Stimulated activated naive CD8-positive, alpha-beta T cell treated with anti-CD3 and anti-CD28 coated beads, Interleukin-15, amount 100 ng/mL, for 72 hours (primary cell): ENCODE measurements around the gene NKD2.
A peak's percentile ranks its signal among the peaks of the same experiment; 100 is the strongest.

Source experiments
- ATAC-seq: fragments of 150-1000 bp; cut with Tn5 transposase; 2 replicates; pipeline ENCODE4 v1.10.0; 2021; ENCODE audit warnings: mild to moderate bottlenecking, moderate library complexity
- DNase-seq, 2 donors: peaks; one replicate each; pipeline ENCODE4 v3.0.0; 2021 to 2022
- H3K27ac Mint-ChIP-seq, 2 donors: one replicate each; pipeline ENCODE4 v1.8.0; 2022; ENCODE audit warnings: mild to moderate bottlenecking in 2 of 2, mixed read lengths in 2 of 2, moderate library complexity in 2 of 2
- H3K27me3 Mint-ChIP-seq: one replicate; pipeline ENCODE4 v1.8.0; 2022; ENCODE audit warnings: mixed read lengths
- H3K4me1 Mint-ChIP-seq: one replicate; pipeline ENCODE4 v1.8.0; 2022; ENCODE audit warnings: mild to moderate bottlenecking, mixed read lengths
- H3K4me3 Mint-ChIP-seq, 2 donors: one replicate each; pipeline ENCODE4 v1.8.0; 2022; ENCODE audit warnings: mild to moderate bottlenecking in 2 of 2, mixed read lengths in 2 of 2, moderate library complexity in 1 of 2
- H3K9me3 Mint-ChIP-seq, 2 donors: one replicate each; pipeline ENCODE4 v1.8.0; 2022; ENCODE audit warnings: mixed read lengths in 2 of 2

Gene NKD2

DNA sequence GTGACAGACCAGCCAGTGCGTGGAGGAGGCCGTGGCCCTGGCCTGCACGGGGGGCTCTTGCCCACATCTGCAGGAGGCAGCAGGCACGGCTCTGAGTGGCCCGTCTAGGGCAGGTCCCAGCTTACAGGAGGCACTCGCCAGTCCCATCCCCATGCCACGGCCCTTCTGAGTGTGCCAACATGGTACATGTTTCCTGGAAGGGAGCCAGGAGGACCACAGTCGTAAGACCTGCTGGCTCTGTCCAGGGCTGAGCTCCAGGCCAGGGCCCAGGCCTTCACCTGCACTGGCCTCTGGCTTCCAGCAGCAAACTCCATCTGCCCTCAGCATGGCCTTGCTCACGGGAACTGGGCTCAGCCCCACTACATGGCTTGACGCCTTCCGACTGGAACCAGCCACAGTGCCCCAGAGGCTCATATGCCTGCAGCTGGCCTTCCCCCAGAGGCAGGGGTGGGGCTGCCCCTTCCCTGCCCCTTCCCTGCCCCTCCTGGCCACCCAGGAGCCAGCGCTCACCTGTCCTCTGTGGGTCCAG is 3.8 kb downstream of the NKD2 start:
- Mint-ChIP-seq H3K27ac (no peak overlapping the region), H3K4me3 (no peak overlapping the region), H3K27me3 (peaks cover 49% of the 10 kb centered on the region), H3K4me1 (peaks cover 29% of the 10 kb centered on the region), H3K9me3 (no peaks in the 10 kb centered on the region)
- DNase-seq (peak in 1 of 2 donors; percentile 9), ATAC-seq (no peak)

DNA sequence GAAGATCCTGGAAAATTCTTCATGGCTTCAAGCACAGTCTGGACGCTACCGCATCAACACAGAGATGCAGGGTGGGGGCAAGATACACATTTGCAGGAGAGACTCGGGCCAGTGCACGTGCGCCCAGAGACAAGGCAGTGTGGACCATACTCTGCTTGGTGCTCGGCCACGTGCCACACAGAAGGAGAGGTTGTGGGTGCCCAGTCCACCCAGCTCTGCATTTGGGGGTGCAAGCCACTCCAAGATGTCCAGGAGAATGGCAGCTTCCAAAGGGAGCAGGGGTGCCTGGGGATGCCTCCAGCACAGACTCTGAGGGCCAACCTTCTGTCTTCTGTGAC is 4.3 kb downstream of the NKD2 start:
- ATAC-seq (no peak), DNase-seq (no peak)
- Mint-ChIP-seq H3K27me3 (peaks cover 44% of the 10 kb centered on the region), H3K9me3 (no peaks in the 10 kb centered on the region), H3K4me1 (peaks cover 24% of the 10 kb centered on the region), H3K4me3 (no peak overlapping the region), H3K27ac (no peak overlapping the region)

- peaks cover 39% of the 10 kb centered on the region for H3K27me3 Mint-ChIP-seq
- H3K27ac Mint-ChIP-seq, result no peak overlapping the region
- ATAC-seq, result no peak
- peaks cover 21% of the 10 kb centered on the region for H3K4me1 Mint-ChIP-seq
- H3K9me3 Mint-ChIP-seq, result no peaks in the 10 kb centered on the region
- no peak for DNase-seq
- no peak overlapping the region for H3K4me3 Mint-ChIP-seq
Measured at GRCh38 chr5:1013238-1013947, 4.8 kb downstream of the NKD2 start.

GRCh38 chr5:1013948-1014301 is 5.3 kb downstream of the NKD2 start:
- ATAC-seq, result no peak

GRCh38 chr5:1014346-1014745 is 5.7 kb downstream of the NKD2 start:
- Mint-ChIP-seq H3K27me3 (peaks cover 36% of the 10 kb centered on the region), H3K9me3 (no peaks in the 10 kb centered on the region), H3K4me3 (no peak overlapping the region), H3K27ac (no peak overlapping the region), H3K4me1 (peaks cover 21% of the 10 kb centered on the region)
- DNase-seq, result no peak
- ATAC-seq, result no peak

More at GRCh38 chr5:1013948-1014301, 5.3 kb downstream of the NKD2 start:
- DNase-seq, result no peak
- Mint-ChIP-seq H3K4me3 (no peak overlapping the region), H3K9me3 (no peaks in the 10 kb centered on the region), H3K27ac (no peak overlapping the region), H3K27me3 (peaks cover 39% of the 10 kb centered on the region), H3K4me1 (peaks cover 21% of the 10 kb centered on the region)

DNA sequence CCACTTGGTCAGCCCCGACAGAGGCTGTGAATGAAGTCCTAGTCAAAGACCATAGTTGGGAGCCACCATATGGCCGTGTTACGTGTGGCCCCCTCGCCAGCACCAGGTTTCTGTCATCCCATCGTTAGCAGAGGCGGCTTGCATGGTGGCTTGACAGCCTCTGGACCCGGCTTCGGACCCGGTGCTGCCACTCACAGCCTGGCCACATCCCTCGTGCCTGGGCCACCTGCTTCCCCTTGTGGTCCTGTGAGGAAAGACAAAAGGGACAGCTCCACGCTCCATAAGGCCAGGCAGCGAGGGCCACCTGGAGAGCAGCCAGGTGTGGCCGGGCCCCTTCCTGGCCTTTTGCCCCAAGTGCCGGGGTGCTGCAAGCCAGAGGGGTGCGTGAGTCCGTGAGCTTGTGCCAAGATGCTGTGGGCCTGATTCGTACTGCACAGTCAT is 6.2 kb downstream of the NKD2 start:
- peaks cover 17% of the 10 kb centered on the region for H3K4me1 Mint-ChIP-seq
- no peak for DNase-seq
- ATAC-seq, result no peak

GRCh38 chr5:1015507-1015906 is 6.9 kb downstream of the NKD2 start:
- H3K9me3 Mint-ChIP-seq, result no peaks in the 10 kb centered on the region

More for the DNA sequence above, 6.2 kb downstream of the NKD2 start:
- no peak overlapping the region for H3K4me3 Mint-ChIP-seq
- no peaks in the 10 kb centered on the region for H3K9me3 Mint-ChIP-seq
- H3K27me3 Mint-ChIP-seq, result peaks cover 32% of the 10 kb centered on the region
- H3K27ac Mint-ChIP-seq, result no peak overlapping the region

GRCh38 chr5:1016036-1016435 is 7.4 kb downstream of the NKD2 start:
- no peak overlapping the region for H3K27ac Mint-ChIP-seq
- ATAC-seq (no peak), DNase-seq (no peak)
- H3K27me3 Mint-ChIP-seq, result peaks cover 19% of the 10 kb centered on the region
- H3K4me1 Mint-ChIP-seq, result peaks cover 5% of the 10 kb centered on the region
- H3K4me3 Mint-ChIP-seq, result no peak overlapping the region
- H3K9me3 Mint-ChIP-seq, result no peaks in the 10 kb centered on the region

More at GRCh38 chr5:1015507-1015906, 6.9 kb downstream of the NKD2 start:
- peaks cover 10% of the 10 kb centered on the region for H3K4me1 Mint-ChIP-seq
- ATAC-seq (no peak), DNase-seq (no peak)
- H3K27ac Mint-ChIP-seq, result no peak overlapping the region
- peaks cover 25% of the 10 kb centered on the region for H3K27me3 Mint-ChIP-seq
- H3K4me3 Mint-ChIP-seq, result no peak overlapping the region

DNA sequence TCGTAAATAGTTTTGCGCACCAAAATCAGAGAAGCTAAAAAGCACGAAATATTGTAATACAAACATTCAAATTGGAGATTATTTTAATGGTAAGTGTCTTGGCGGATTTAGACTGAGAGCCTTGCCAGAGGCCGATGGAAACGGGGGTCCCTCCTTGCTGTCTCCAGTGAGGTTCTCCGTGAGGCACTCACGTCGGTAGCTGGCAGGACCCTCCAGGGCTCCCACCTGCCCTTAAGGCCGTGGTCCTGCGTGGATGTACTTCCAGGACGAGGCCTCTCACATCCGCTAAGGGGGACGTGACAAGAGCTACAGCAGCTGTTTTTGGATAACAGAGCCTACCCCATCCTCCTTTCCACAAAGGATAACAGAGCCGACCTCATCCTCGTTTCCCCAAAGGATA is 7.9 kb downstream of the NKD2 start:
- H3K27me3 Mint-ChIP-seq, result peaks cover 15% of the 10 kb centered on the region
- peaks cover under 1% of the 10 kb centered on the region for H3K4me1 Mint-ChIP-seq
- no peak overlapping the region for H3K27ac Mint-ChIP-seq
- DNase-seq (no peak), ATAC-seq (no peak)
- H3K9me3 Mint-ChIP-seq, result no peaks in the 10 kb centered on the region
- H3K4me3 Mint-ChIP-seq, result no peak overlapping the region

- ATAC-seq (no peak), DNase-seq (no peak)
- Mint-ChIP-seq H3K4me1 (no peaks in the 10 kb centered on the region), H3K9me3 (no peaks in the 10 kb centered on the region), H3K27me3 (peaks cover 9% of the 10 kb centered on the region), H3K27ac (no peak overlapping the region), H3K4me3 (no peak overlapping the region)
Measured at GRCh38 chr5:1017056-1017455, 8.5 kb downstream of the NKD2 start.

DNA sequence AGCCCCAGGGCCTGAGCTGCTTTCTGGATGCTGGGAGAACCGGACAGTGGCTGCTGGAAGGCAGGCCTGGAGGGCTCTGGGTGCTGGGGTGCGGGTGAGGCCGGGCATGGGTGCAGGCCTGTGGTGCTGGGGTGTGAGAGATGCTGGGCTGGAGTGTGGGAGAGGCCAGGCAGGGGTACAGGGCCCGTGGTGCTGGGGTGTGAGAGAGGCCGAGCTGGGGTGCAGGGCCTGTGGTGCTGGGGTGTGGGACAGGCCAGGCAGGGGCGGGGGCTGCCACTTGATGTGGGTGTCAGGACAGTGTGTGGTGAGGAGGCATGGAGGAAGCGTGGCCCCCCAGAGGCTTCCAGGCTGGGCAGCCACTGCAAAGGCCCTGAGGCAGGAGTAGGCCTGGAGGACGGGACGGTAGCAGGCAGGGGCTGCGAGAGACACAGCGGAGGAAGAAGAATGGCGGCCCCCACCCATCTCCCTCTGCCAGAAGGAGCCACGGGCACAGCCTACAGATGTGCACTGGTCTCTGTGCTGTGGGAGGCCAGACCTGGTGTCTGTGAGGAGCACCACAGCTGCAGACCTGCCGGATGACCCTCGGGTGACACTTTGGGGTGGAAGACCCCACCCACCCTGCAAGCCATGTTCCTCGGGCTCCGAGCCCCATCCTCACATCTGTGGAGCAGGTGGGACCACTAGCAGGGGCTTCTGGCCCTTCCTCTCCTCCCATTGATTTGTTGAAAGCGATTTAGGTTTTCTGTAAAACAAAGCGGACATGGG is 9.3 kb downstream of the NKD2 start:
- Mint-ChIP-seq H3K9me3 (no peaks in the 10 kb centered on the region), H3K27ac (no peak overlapping the region), H3K4me3 (no peak overlapping the region), H3K27me3 (peaks cover 2% of the 10 kb centered on the region), H3K4me1 (no peaks in the 10 kb centered on the region)
- ATAC-seq (peak; percentile 46), DNase-seq (no peak)

DNA sequence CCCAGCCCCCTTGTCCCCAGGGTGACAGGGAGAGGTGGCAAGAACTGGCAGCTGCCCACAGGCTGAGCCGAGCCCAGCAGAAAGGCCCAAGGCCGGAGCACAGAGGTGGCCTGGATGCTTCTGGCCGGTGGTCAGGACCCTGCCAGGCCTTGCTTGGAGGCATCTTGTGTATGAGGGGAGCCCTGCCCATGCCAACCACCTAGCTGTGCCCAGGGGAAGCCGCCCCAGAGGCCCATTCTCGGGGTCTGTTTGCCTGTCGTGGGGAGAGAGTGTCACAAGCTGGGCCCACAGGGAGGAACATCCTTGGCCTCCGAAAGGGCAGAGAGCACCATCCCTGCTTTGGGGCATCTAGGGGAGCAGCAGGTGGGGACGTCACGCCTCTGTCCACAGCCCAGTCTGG is 10.0 kb downstream of the NKD2 start:
- Mint-ChIP-seq H3K9me3 (no peaks in the 10 kb centered on the region), H3K4me1 (no peaks in the 10 kb centered on the region), H3K27me3 (no peaks in the 10 kb centered on the region), H3K4me3 (no peak overlapping the region), H3K27ac (no peak overlapping the region)
- DNase-seq, result no peak
- no peak for ATAC-seq

DNA sequence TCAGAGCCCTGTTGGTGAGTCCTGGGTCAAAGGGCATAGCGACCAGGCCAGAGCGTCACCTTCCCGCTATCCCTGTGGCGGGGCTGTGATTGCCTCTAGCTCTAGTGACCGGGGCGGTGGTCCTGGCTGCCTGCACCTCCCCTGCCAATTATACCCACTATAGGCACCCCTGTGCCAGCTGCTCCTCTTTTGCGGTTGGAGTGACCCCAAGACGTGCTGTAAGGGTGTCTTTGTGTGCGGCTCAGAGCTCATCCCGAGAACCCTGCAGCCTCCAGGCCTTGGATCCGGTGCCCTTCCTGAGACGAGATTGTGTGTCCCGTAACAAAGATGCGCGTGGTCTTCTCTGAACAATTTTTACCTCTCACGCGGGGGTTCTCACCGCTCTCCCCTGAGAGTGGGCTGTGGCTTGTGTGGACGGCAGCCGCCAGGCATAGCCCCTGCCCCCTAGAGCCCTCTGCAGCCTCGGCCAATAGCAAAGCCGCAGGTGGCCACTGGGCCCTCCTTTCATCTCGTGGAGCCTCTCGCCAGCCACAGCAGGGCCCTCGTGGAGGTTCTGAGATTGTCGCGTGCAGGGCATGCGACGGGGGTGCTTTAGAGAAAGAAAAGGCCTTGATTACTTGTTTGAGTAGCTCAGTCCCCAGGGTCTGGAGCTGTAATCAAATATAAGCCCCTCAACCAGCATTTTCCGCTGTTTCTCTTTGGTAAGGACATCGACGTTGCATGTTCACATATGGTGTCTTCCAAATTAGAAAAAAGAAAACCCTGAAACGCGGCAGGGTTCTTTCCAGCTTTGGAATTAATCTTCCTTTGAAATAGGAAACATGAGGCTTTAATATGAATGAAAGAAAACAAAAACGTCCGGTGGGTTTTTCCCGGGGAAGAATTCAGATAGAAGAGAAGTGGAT is 10.7 kb downstream of the NKD2 start:
- H3K4me3 Mint-ChIP-seq, result no peak overlapping the region
- no peak for DNase-seq
- H3K27ac Mint-ChIP-seq, result no peak overlapping the region
- no peak for ATAC-seq
- H3K4me1 Mint-ChIP-seq, result no peaks in the 10 kb centered on the region
- no peaks in the 10 kb centered on the region for H3K9me3 Mint-ChIP-seq
- no peaks in the 10 kb centered on the region for H3K27me3 Mint-ChIP-seq

GRCh38 chr5:1020452-1020961 is 11.9 kb downstream of the NKD2 start:
- no peaks in the 10 kb centered on the region for H3K9me3 Mint-ChIP-seq
- no peak for ATAC-seq
- DNase-seq, result no peak
- no peak overlapping the region for H3K27ac Mint-ChIP-seq
- H3K4me3 Mint-ChIP-seq, result no peak overlapping the region
- no peaks in the 10 kb centered on the region for H3K27me3 Mint-ChIP-seq
- H3K4me1 Mint-ChIP-seq, result no peaks in the 10 kb centered on the region

- Mint-ChIP-seq H3K27me3 (no peaks in the 10 kb centered on the region), H3K4me1 (no peaks in the 10 kb centered on the region), H3K9me3 (no peaks in the 10 kb centered on the region), H3K27ac (no peak overlapping the region), H3K4me3 (no peak overlapping the region)
- ATAC-seq (peak; percentile 41), DNase-seq (no peak)
Measured at GRCh38 chr5:1021136-1021968, 12.8 kb downstream of the NKD2 start.
